Measurements from ENCODE around the gene AK8. TPM values are rescaled to one million over a fixed set of nuclear protein-coding genes. Genes with fewer than 3 reads are reported as not detected.

Gene AK8
- total and polyA plus RNA-seq, 2 of the 4 experiments (the other 2 are of a cell fraction) = under 0.01 to 0.09 TPM

GRCh38 chr9:132748450-132748849 lies 129.6 kb downstream of the AK8 start:
- H2BK120ac ChIP-seq (ENCODE audit: low read depth, low read length) = no peak overlapping the region
- in situ Hi-C loops (cut with MboI; ENCODE audit: low sequenced_read_pairs) (no loop called here), intact Hi-C loops (cut with micrococcal nuclease) (no loop called here), dilution Hi-C loops (cut with HindIII; ENCODE audit: low sequenced_read_pairs, unreplicated experiment) (no loop called here)
- no peak overlapping the region for H3K9ac ChIP-seq (ENCODE audit: low read depth, low read length)
- no peak overlapping the region for H4K5ac ChIP-seq (ENCODE audit: low read depth, low read length)
- ATAC-seq (ENCODE audit: low read depth) (no peak), DNase-seq (peak; percentile 18)
- no peaks in the 10 kb centered on the region for H3K36me3 ChIP-seq (ENCODE audit: control insufficient read depth, insufficient read depth, low read length)
- no peak overlapping the region for H2AK9ac ChIP-seq (replicated peaks; ENCODE audit: low read depth, low read length, poor library complexity)
- BruUV-seq (replicated peaks) = no TSS peak
- H3K4me2 ChIP-seq (ENCODE audit: low read depth, low read length) = no peak overlapping the region
- H4K8ac ChIP-seq (ENCODE audit: low read depth in 2 of 2, low read length in 2 of 2) = no peak overlapping the region
- TF ChIP-seq RCOR1 (IDR thresholded peaks at IDR 0.05; ENCODE audit: insufficient replicate concordance, low read length) = no peak
- no peak for TF ChIP-seq BHLHE40 (IDR thresholded peaks at IDR 0.05; ENCODE audit: low read depth, low read length)
- no peak for TF ChIP-seq MAZ (IDR thresholded peaks at IDR 0.05; ENCODE audit: borderline replicate concordance, low read depth, low read length)
- TF ChIP-seq USF2 (IDR thresholded peaks at IDR 0.05; ENCODE audit: low read depth, low read length) = no peak; the same call in 1 of the 2 replicates
- no peak for TF ChIP-seq MAFK (IDR thresholded peaks at IDR 0.05; ENCODE audit: low read depth, low read length)
- TF ChIP-seq CHD1 (IDR thresholded peaks at IDR 0.05; ENCODE audit: low read depth, low read length) = no peak
- TF ChIP-seq MXI1 (IDR thresholded peaks at IDR 0.05; ENCODE audit: borderline replicate concordance, low read depth, low read length) = no peak
- TF ChIP-seq SMC3 (IDR thresholded peaks at IDR 0.05; ENCODE audit: low read depth, low read length) = no peak
- TF ChIP-seq CTCF (conservative IDR thresholded peaks at IDR 0.05; ENCODE audit: low read depth, low read length) = no peak
- H3K27ac ChIP-seq (ENCODE audit: insufficient read depth, low read length) = no peak overlapping the region
- no peak overlapping the region for H3K14ac ChIP-seq (replicated peaks; ENCODE audit: low read depth, low read length)
- H3K9me3 ChIP-seq (ENCODE audit: control insufficient read depth, insufficient read depth, low read length) = peaks cover 7% of the 10 kb centered on the region
- peaks cover 42% of the 10 kb centered on the region for H3K27me3 ChIP-seq (ENCODE audit: control insufficient read depth, insufficient read depth, low read length)
- H3K56ac ChIP-seq (ENCODE audit: extremely low read depth, insufficient read depth, low read length) = no peak overlapping the region
- 83% methylated on average over 1 of the region's 5 CpGs; no CpG with 5 or more reads in 1 of the 2 experiments for WGBS, 2 experiments (ENCODE audit: extremely low coverage in 2 of 2, insufficient read length in 1 of 2)
- H3K4ac ChIP-seq (ENCODE audit: low read depth, low read length) = no peak overlapping the region
- H4K91ac ChIP-seq (ENCODE audit: insufficient read depth, low read depth, low read length) = no peak overlapping the region
- H3K79me1 ChIP-seq (ENCODE audit: low read depth in 1 of 2, low read length in 2 of 2) = no peaks in the 10 kb centered on the region
- no peak overlapping the region for H3K23ac ChIP-seq (ENCODE audit: low read depth, low read length)
- no peaks in the 10 kb centered on the region for H4K20me1 ChIP-seq (ENCODE audit: insufficient read depth, low read length)
- no peaks in the 10 kb centered on the region; the same call in 1 of the 2 replicates for H3K4me1 ChIP-seq (ENCODE audit: control insufficient read depth, insufficient read depth, low read length)
- H3K18ac ChIP-seq (ENCODE audit: low read depth, low read length) = no peak overlapping the region
- no peak overlapping the region for H2AK5ac ChIP-seq (ENCODE audit: low read depth, low read length)
- H3K9me1 ChIP-seq (ENCODE audit: insufficient read depth, low read length) = no peaks in the 10 kb centered on the region
- H2BK15ac ChIP-seq (ENCODE audit: low read depth, low read length) = no peak overlapping the region
- no peak overlapping the region for H2BK20ac ChIP-seq (ENCODE audit: low read depth, low read length)
- CTCF ChIA-PET = no interaction called here
- POLR2A ChIA-PET (ENCODE audit: unreplicated experiment) = no interaction called here
- no peak overlapping the region for H2AFZ ChIP-seq (replicated peaks; ENCODE audit: low read length, poor library complexity)
- no peak overlapping the region for H2BK5ac ChIP-seq (ENCODE audit: low read depth, low read length, poor library complexity, severe bottlenecking)
- H3K4me3 ChIP-seq (ENCODE audit: insufficient read depth, low read depth, low read length) = no peak overlapping the region

All from IMR-90 (cell line).